Uterus (tissue), 2 donors: Measurements from ENCODE around the gene RGSL1.

Experiments
- CTCF ChIP-seq, 4 experiments: fragments of 200-600 bp in 2 of 4; fragments of 450-650 bp in 2 of 4; sonication (generic) in 2 of 4; IDR thresholded peaks; one replicate each; pipeline ENCODE4 v1.5.1; 2016 to 2019; ENCODE audit warnings: antibody characterized with exemption in 4 of 4, mild to moderate bottlenecking in 2 of 4, moderate library complexity in 1 of 4
- POLR2A ChIP-seq, 2 donors: fragments of 450-650 bp; IDR thresholded peaks; one replicate each; pipeline ENCODE4 v1.6.1; 2016; ENCODE audit warnings: antibody characterized with exemption in 2 of 2, mild to moderate bottlenecking in 1 of 2, moderate library complexity in 1 of 2

DNA sequence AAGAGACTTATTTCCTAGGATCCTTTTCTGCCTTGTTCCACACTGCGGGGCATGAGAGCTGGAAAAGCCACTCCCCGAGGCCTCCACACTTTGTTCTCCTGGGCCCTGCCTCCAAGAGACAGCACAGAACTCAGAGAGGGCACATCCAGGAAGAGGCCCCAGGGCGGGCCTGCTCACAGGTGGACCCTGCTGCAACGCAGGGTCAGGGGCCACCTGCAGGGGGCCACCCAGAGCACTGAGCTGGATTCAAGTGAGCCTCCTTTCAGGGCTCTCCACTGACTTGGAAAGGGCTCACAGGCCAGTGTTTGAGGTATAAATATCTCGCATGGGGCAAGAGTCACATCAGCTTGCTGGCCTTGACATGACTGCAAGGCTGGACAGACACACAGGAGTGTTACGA is 149.4 kb downstream of the RGSL1 start:
- no peak for TF ChIP-seq CTCF (IDR thresholded peaks at IDR 0.05)
- TF ChIP-seq POLR2A (IDR thresholded peaks at IDR 0.05): no peak
